GM23338 (cell line): Measurements from ENCODE around the gene THTPA. TPM values are rescaled to one million over a fixed set of nuclear protein-coding genes. Genes with fewer than 3 reads are reported as not detected.

Source experiments
- EZH2phosphoT487 ChIP-seq: fragments of 200-600 bp; sonication (generic); IDR thresholded peaks from one replicate; pipeline ENCODE4 v1.8.1; 2018; ENCODE audit warnings: antibody characterized with exemption; ENCODE audit not compliant: unreplicated experiment
- POLR2AphosphoS5 ChIP-seq: IDR thresholded peaks from 2 replicates; pipeline ENCODE4 v1.6.1; 2016; ENCODE audit warnings: antibody characterized with exemption, low read depth
- ZNF331 ChIP-seq: fragments of 250-450 bp; sonication (Bioruptor Pico); IDR thresholded peaks from 2 replicates; pipeline ENCODE4 v1.5.0; 2020; ENCODE audit warnings: low read depth, mild to moderate bottlenecking, moderate library complexity
- polyA plus RNA-seq: library from polyadenylated mRNA; unstranded; fragments of >200 nt; fragmentation: Nextera tagmentation; extraction: Ambion mirVana; gene quantifications from 2 replicates; pipeline ENCODE4 v1.2.1, GENCODE V29; 2016
- total RNA-seq: library from RNA; depleted of rRNA; stranded (reverse); fragments of >200 nt; shearing (Covaris generic); gene quantifications from 2 replicates; pipeline ENCODE4 v1.2.3, GENCODE V29; 2014
- TF ChIP-seq, protein P1 (sequence below): IDR thresholded peaks from one replicate; pipeline ENCODE4 v1.6.1; 2018; ENCODE audit warnings: antibody characterized with exemption; ENCODE audit not compliant: unreplicated experiment
- TF ChIP-seq, protein P2 (sequence below): IDR thresholded peaks from 2 replicates; pipeline ENCODE4 v1.6.1; 2016; ENCODE audit warnings: antibody characterized with exemption
- TF ChIP-seq, protein P3 (sequence below): fragments of 250-450 bp; sonication (Bioruptor Pico); IDR thresholded peaks from 2 replicates; pipeline ENCODE4 v1.5.0; 2020; ENCODE audit warnings: mild to moderate bottlenecking, moderate library complexity

Gene THTPA
- total and polyA plus RNA-seq, 2 experiments from 2014 or later: 8.6 to 21.3 TPM

DNA sequence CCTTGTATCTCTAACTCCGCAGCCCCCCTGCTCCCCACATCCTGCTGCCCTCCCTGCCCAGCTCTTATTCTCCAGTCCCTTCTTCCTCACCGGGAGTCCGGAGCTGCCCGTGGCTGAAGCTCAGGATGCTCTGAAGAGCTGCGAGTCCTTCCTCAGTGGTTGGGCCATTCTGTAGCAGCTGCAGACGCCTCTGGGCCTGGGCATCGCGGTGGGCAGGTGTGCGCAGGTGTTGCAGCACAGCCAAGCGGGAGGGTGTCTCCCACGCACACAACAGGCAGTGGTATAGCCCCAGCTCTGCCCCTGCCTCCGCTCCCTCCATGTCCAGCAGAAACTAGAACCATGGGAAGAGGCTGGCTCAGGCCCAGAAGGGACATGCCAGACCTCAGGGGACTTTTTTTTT is 24.7 kb upstream of the THTPA start (continued):
- TF ChIP-seq, protein P1, sequence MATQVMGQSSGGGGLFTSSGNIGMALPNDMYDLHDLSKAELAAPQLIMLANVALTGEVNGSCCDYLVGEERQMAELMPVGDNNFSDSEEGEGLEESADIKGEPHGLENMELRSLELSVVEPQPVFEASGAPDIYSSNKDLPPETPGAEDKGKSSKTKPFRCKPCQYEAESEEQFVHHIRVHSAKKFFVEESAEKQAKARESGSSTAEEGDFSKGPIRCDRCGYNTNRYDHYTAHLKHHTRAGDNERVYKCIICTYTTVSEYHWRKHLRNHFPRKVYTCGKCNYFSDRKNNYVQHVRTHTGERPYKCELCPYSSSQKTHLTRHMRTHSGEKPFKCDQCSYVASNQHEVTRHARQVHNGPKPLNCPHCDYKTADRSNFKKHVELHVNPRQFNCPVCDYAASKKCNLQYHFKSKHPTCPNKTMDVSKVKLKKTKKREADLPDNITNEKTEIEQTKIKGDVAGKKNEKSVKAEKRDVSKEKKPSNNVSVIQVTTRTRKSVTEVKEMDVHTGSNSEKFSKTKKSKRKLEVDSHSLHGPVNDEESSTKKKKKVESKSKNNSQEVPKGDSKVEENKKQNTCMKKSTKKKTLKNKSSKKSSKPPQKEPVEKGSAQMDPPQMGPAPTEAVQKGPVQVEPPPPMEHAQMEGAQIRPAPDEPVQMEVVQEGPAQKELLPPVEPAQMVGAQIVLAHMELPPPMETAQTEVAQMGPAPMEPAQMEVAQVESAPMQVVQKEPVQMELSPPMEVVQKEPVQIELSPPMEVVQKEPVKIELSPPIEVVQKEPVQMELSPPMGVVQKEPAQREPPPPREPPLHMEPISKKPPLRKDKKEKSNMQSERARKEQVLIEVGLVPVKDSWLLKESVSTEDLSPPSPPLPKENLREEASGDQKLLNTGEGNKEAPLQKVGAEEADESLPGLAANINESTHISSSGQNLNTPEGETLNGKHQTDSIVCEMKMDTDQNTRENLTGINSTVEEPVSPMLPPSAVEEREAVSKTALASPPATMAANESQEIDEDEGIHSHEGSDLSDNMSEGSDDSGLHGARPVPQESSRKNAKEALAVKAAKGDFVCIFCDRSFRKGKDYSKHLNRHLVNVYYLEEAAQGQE: no peak
- TF ChIP-seq POLR2AphosphoS5 (no peak), EZH2phosphoT487 (no peak), ZNF331 (CRISPR knock-in tag) (no peak)
- TF ChIP-seq, protein P2, sequence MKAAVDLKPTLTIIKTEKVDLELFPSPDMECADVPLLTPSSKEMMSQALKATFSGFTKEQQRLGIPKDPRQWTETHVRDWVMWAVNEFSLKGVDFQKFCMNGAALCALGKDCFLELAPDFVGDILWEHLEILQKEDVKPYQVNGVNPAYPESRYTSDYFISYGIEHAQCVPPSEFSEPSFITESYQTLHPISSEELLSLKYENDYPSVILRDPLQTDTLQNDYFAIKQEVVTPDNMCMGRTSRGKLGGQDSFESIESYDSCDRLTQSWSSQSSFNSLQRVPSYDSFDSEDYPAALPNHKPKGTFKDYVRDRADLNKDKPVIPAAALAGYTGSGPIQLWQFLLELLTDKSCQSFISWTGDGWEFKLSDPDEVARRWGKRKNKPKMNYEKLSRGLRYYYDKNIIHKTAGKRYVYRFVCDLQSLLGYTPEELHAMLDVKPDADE: no peak
- TF ChIP-seq, protein P3, sequence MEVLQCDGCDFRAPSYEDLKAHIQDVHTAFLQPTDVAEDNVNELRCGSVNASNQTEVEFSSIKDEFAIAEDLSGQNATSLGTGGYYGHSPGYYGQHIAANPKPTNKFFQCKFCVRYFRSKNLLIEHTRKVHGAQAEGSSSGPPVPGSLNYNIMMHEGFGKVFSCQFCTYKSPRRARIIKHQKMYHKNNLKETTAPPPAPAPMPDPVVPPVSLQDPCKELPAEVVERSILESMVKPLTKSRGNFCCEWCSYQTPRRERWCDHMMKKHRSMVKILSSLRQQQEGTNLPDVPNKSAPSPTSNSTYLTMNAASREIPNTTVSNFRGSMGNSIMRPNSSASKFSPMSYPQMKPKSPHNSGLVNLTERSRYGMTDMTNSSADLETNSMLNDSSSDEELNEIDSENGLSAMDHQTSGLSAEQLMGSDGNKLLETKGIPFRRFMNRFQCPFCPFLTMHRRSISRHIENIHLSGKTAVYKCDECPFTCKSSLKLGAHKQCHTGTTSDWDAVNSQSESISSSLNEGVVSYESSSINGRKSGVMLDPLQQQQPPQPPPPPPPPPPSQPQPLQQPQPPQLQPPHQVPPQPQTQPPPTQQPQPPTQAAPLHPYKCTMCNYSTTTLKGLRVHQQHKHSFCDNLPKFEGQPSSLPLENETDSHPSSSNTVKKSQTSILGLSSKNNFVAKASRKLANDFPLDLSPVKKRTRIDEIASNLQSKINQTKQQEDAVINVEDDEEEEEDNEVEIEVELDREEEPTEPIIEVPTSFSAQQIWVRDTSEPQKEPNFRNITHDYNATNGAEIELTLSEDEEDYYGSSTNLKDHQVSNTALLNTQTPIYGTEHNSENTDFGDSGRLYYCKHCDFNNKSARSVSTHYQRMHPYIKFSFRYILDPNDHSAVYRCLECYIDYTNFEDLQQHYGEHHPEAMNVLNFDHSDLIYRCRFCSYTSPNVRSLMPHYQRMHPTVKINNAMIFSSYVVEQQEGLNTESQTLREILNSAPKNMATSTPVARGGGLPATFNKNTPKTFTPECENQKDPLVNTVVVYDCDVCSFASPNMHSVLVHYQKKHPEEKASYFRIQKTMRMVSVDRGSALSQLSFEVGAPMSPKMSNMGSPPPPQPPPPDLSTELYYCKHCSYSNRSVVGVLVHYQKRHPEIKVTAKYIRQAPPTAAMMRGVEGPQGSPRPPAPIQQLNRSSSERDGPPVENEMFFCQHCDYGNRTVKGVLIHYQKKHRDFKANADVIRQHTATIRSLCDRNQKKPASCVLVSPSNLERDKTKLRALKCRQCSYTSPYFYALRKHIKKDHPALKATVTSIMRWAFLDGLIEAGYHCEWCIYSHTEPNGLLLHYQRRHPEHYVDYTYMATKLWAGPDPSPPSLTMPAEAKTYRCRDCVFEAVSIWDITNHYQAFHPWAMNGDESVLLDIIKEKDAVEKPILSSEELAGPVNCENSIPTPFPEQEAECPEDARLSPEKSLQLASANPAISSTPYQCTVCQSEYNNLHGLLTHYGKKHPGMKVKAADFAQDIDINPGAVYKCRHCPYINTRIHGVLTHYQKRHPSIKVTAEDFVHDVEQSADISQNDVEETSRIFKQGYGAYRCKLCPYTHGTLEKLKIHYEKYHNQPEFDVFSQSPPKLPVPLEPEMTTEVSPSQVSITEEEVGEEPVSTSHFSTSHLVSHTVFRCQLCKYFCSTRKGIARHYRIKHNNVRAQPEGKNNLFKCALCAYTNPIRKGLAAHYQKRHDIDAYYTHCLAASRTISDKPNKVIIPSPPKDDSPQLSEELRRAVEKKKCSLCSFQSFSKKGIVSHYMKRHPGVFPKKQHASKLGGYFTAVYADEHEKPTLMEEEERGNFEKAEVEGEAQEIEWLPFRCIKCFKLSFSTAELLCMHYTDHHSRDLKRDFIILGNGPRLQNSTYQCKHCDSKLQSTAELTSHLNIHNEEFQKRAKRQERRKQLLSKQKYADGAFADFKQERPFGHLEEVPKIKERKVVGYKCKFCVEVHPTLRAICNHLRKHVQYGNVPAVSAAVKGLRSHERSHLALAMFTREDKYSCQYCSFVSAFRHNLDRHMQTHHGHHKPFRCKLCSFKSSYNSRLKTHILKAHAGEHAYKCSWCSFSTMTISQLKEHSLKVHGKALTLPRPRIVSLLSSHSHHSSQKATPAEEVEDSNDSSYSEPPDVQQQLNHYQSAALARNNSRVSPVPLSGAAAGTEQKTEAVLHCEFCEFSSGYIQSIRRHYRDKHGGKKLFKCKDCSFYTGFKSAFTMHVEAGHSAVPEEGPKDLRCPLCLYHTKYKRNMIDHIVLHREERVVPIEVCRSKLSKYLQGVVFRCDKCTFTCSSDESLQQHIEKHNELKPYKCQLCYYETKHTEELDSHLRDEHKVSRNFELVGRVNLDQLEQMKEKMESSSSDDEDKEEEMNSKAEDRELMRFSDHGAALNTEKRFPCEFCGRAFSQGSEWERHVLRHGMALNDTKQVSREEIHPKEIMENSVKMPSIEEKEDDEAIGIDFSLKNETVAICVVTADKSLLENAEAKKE (CRISPR knock-in tag): no peak
